ENCODE results near the gene MED19. TPM values are rescaled to one million over a fixed set of nuclear protein-coding genes. Genes with fewer than 3 reads are reported as not detected.

MED19 gene
- total RNA-seq, result 10.2 and 10.9 TPM in 2 replicates

GRCh38 chr11:57711414-57712255 is at the start of gene MED19:
Gene MED19 (minus strand): TSS chr11:57712215. CDS start chr11:57712179, 36 bp downstream.

GRCh38 chr11:57751676-57752253 is 39.8 kb upstream of the MED19 start, which contains the start of gene BTBD18:
Gene BTBD18 (minus strand): TSS chr11:57751819. CDS start chr11:57751188, 631 bp downstream.

GRCh38 chr11:57741132-57742086 is 29.4 kb upstream of the MED19 start, which contains the start of gene SELENOH:
Gene SELENOH (plus strand): TSS chr11:57741491. CDS start chr11:57741596, 105 bp downstream.

GRCh38 chr11:57712256-57713150 is 488 bp upstream of the MED19 start, which contains the start of gene TMX2:
Gene TMX2 (plus strand): TSS chr11:57712593. CDS start chr11:57712619, 26 bp downstream.

GRCh38 chr11:57667736-57668433 is 44.1 kb downstream of the MED19 start, which contains the start of gene ZDHHC5:
Gene ZDHHC5 (plus strand): TSS chr11:57668114. CDS start chr11:57673091, 4,977 bp downstream.

GRCh38 chr11:57657194-57658022 is 54.6 kb downstream of the MED19 start, which contains the start of gene CLP1:
Gene CLP1 (plus strand): TSS chr11:57657762. CDS start chr11:57659477, 1,715 bp downstream.

Small RNA genes lying within 50 kb of the gene (small RNA-seq; reads per million reads assigned to genes)
- gene TMX2-CTNND1, result not detected

Other genes with a start within 250 kb of the MED19 start
- gene SLC43A1, start 196.5 kb downstream of the MED19 start, total RNA-seq, result 12.9 and 19.1 TPM in 2 replicates
- 10.5 and 12.3 TPM in 2 replicates for gene TIMM10, start 181.5 kb downstream of the MED19 start, total RNA-seq
- not detected in 2 replicates for gene SMTNL1, start 174.6 kb downstream of the MED19 start, total RNA-seq
- 64.8 and 65.7 TPM in 2 replicates for gene UBE2L6, start 144.5 kb downstream of the MED19 start, total RNA-seq
- 22.2 and 24.5 TPM in 2 replicates for gene SERPING1, start 114.5 kb downstream of the MED19 start, total RNA-seq
- gene YPEL4, start 62.3 kb downstream of the MED19 start, total RNA-seq, result 0.73 and 0.97 TPM in 2 replicates
- 13.8 and 17.5 TPM in 2 replicates for gene CLP1, start 54.5 kb downstream of the MED19 start, total RNA-seq
- 53.9 and 57.3 TPM in 2 replicates for gene ZDHHC5, start 44.1 kb downstream of the MED19 start, total RNA-seq
- gene TMX2, start 378 bp upstream of the MED19 start, total RNA-seq, result 41.4 and 48.2 TPM in 2 replicates
- gene SELENOH, start 29.3 kb upstream of the MED19 start, total RNA-seq, result 46.9 and 57.4 TPM in 2 replicates
- gene BTBD18, start 39.6 kb upstream of the MED19 start, total RNA-seq, result not detected in 2 replicates
- 130 and 142 TPM in 2 replicates for gene CTNND1, start 49.6 kb upstream of the MED19 start, total RNA-seq